K562 (cell line): Measurements from ENCODE around the gene DYNC1I1.

ENCODE experiments used
- C11orf30 ChIP-seq: fragments of 450-650 bp; IDR thresholded peaks from 2 replicates; pipeline ENCODE4 v1.6.1; 2016; ENCODE audit warnings: low read depth, mild to moderate bottlenecking
- CTCF ChIP-seq, 3 experiments: IDR thresholded peaks in 2 of 3; conservative IDR thresholded peaks in 1 of 3; 2 replicates each; pipeline ENCODE4 v1.5.1; 2011 to 2012; ENCODE audit warnings: low read length in 3 of 3, mild to moderate bottlenecking in 3 of 3, control low read depth in 2 of 3, improper control_type of control experiment in 1 of 3, inconsistent platforms in 1 of 3, low read depth in 1 of 3, mixed read lengths in 1 of 3, moderate library complexity in 1 of 3; ENCODE audit not compliant: insufficient read depth in 2 of 3
- GTF2B ChIP-seq: IDR thresholded peaks from 2 replicates; pipeline ENCODE4 v1.6.1; 2011; ENCODE audit not compliant: insufficient read length; ENCODE audit errors: extremely low read depth
- JUNB ChIP-seq: fragments of 450-650 bp; formaldehyde crosslinking; conservative IDR thresholded peaks from 2 replicates; pipeline ENCODE4 v1.4.0; 2020; ENCODE audit warnings: mild to moderate bottlenecking
- MXI1 ChIP-seq: IDR thresholded peaks from 2 replicates; pipeline ENCODE4 v1.6.1; 2011; ENCODE audit warnings: low read depth, mild to moderate bottlenecking, improper control_type of control experiment, low read length
- NKRF ChIP-seq: fragments of 450-650 bp; IDR thresholded peaks from 2 replicates; pipeline ENCODE4 v1.6.1; 2016; ENCODE audit warnings: borderline replicate concordance
- NR0B1 ChIP-seq: fragments of 450-650 bp; IDR thresholded peaks from one replicate; pipeline ENCODE4 v1.6.1; 2018; ENCODE audit warnings: mild to moderate bottlenecking, moderate library complexity; ENCODE audit not compliant: partially characterized antibody
- POLR2AphosphoS2 ChIP-seq: IDR thresholded peaks from 2 replicates; pipeline ENCODE4 v1.6.1; 2012; ENCODE audit warnings: low read length, improper control_type of control experiment
- RCOR1 ChIP-seq, 2 experiments: IDR thresholded peaks; 2 replicates each; pipeline ENCODE4 v1.6.1; 2012; ENCODE audit warnings: low read depth in 2 of 2, low read length in 2 of 2, borderline replicate concordance in 1 of 2, improper control_type of control experiment in 1 of 2
- REST ChIP-seq, 2 experiments: fragments of 450-650 bp; formaldehyde crosslinking in 1 of 2; IDR thresholded peaks; 2 replicates each; pipeline versions ENCODE4 v1.4.0 to v1.6.1; 2014 to 2020; ENCODE audit warnings: mild to moderate bottlenecking in 2 of 2, borderline replicate concordance in 1 of 2, low read depth in 1 of 2
- SMC3 ChIP-seq: conservative IDR thresholded peaks from 2 replicates; pipeline ENCODE4 v1.6.1; 2011; ENCODE audit warnings: low read depth, low read length, improper control_type of control experiment; ENCODE audit not compliant: insufficient read depth
- SUPT5H ChIP-seq: fragments of 450-650 bp; IDR thresholded peaks from 2 replicates; pipeline ENCODE4 v1.6.1; 2016
- ZNF175 ChIP-seq: fragments of 200-800 bp; sonication (Bioruptor generic); IDR thresholded peaks from 2 replicates; pipeline ENCODE4 v1.6.1; 2016; ENCODE audit warnings: low read depth, mild to moderate bottlenecking, missing genetic modification characterization, missing compliant biosample characterization
- ZNF609 ChIP-seq: sonication (generic); formaldehyde crosslinking; IDR thresholded peaks from 2 replicates; pipeline ENCODE4 v1.8.1; 2023; ENCODE audit warnings: missing genetic modification reagents, mild to moderate bottlenecking, borderline replicate concordance

- TF ChIP-seq NR0B1 (no peak), NKRF (no peak), CTCF (IDR thresholded peaks at IDR 0.05 in 2 of 3, conservative IDR thresholded peaks at IDR 0.05 in 1 of 3; ENCODE audit: insufficient read depth in 2 of 3, low read depth in 1 of 3, low read length in 3 of 3) (no peak), REST (IDR thresholded peaks at IDR 0.05; ENCODE audit: borderline replicate concordance) (no peak), REST (CRISPR knock-in tag; IDR thresholded peaks at IDR 0.05; ENCODE audit: low read depth) (no peak), RCOR1 (IDR thresholded peaks at IDR 0.05; ENCODE audit: borderline replicate concordance in 1 of 2, low read depth in 2 of 2, low read length in 2 of 2) (no peak), GTF2B (no peak), POLR2AphosphoS2 (no peak), JUNB (CRISPR knock-in tag) (no peak), SUPT5H (no peak), ZNF175 (CRISPR knock-in tag) (no peak), C11orf30 (no peak), MXI1 (no peak), SMC3 (no peak), ZNF609 (no peak)
These were observed 101.8 kb downstream of the DYNC1I1 start for GRCh38 chr7:95874129-95874528.
